ENCODE measurements around the gene TYW1.
"Not testable (repeated sequence)": the region's sequence is repeated elsewhere in the genome, so short reads cannot be mapped to it uniquely, and the experiment has no call there.

The TYW1 gene

GRCh38 chr7:67236216-67236615 is 239.6 kb downstream of the TYW1 start:
- not testable (repeated sequence) for DNase-seq (ENCODE audit: low read depth in 1 of 2, low spot score in 1 of 2)

- not testable (repeated sequence) for DNase-seq (ENCODE audit: low read depth in 1 of 2, low spot score in 1 of 2)
Observed at GRCh38 chr7:67242871-67243270, 246.2 kb downstream of the TYW1 start.

- DNase-seq (ENCODE audit: low read depth in 1 of 2, low spot score in 1 of 2) = not testable (repeated sequence)
Observed at GRCh38 chr7:67248364-67248763, 251.7 kb downstream of the TYW1 start.

- DNase-seq (ENCODE audit: low read depth in 1 of 2, low spot score in 1 of 2) = no peak
Observed at GRCh38 chr7:67251986-67252558, 255.4 kb downstream of the TYW1 start.

- DNase-seq (ENCODE audit: low read depth in 1 of 2, low spot score in 1 of 2) = not testable (repeated sequence)
Observed at GRCh38 chr7:67255076-67255475, 258.4 kb downstream of the TYW1 start.

GRCh38 chr7:67257779-67258178 is 261.1 kb downstream of the TYW1 start:
- not testable (repeated sequence) for DNase-seq (ENCODE audit: low read depth in 1 of 2, low spot score in 1 of 2)

GRCh38 chr7:67259363-67259762 is 262.7 kb downstream of the TYW1 start:
- DNase-seq (ENCODE audit: low read depth in 1 of 2, low spot score in 1 of 2) = not testable (repeated sequence)

- DNase-seq (ENCODE audit: low read depth in 1 of 2, low spot score in 1 of 2) = peak in 1 of 2 donors; percentile 1
Observed at GRCh38 chr7:67260166-67260586, 263.5 kb downstream of the TYW1 start.

- not testable (repeated sequence) for DNase-seq (ENCODE audit: low read depth in 1 of 2, low spot score in 1 of 2)
Observed at GRCh38 chr7:67264000-67264399, 267.4 kb downstream of the TYW1 start.

- not testable (repeated sequence) for DNase-seq (ENCODE audit: low read depth in 1 of 2, low spot score in 1 of 2)
Observed at GRCh38 chr7:67266070-67266469, 269.4 kb downstream of the TYW1 start.

- DNase-seq (ENCODE audit: low read depth in 1 of 2, low spot score in 1 of 2) = no peak
Observed at GRCh38 chr7:67267914-67268313, 271.3 kb downstream of the TYW1 start.

GRCh38 chr7:67269916-67270315 is 273.3 kb downstream of the TYW1 start:
- not testable (repeated sequence) for DNase-seq (ENCODE audit: low read depth in 1 of 2, low spot score in 1 of 2)
